ENCODE results near the gene CDT1. TPM values are rescaled to one million over a fixed set of nuclear protein-coding genes. Genes with fewer than 3 reads are reported as not detected.

CDT1 gene
- total and polyA plus RNA-seq, 4 donors = 2.0 to 5.8 (median 3.3) TPM

DNA sequence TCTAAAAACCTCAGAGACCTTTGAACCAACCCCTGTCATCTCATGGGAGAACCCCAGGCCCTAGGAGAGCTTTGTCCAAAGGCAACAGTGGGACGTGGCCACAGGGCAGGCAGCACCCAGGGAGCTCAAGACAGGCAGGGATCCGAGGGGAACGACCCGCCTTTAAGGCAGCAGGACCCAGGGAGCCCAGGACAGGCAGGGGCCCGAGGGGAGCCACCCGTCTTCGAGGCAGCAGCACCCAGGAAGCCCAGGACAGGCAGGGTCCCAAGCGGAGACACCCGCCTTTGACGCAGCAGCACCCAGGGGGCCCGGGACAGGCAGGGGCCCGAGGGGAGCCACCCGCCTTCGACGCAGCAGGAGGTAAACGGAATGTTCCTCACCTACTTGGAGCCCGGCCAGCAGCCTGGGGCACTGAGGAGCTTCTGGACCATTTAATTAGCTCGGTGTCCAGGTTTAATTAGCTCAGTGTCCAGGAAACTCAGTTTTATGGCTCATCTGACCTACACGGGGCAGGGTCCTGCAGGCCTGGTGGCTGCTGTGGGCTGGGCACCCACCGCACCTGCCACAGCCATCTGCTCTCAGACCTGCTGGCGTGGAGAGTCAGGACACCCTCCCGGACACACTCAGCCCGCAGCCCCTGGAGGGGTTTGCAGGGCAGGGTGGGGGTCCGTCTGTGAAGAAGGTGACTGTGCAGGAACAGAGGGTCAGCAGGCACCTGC lies 43.0 kb upstream of the CDT1 start:
- DNase-seq (no peak), ATAC-seq (ENCODE audit: insufficient read depth, low FRiP score) (no peak)
- Histone ChIP-seq H3K27me3 (ENCODE audit: control insufficient read depth in 3 of 3, insufficient read depth in 3 of 3, low read length in 2 of 3) (no peaks in the 10 kb centered on the region), H3K36me3 (ENCODE audit: control insufficient read depth in 4 of 4, insufficient read depth in 4 of 4, low read length in 4 of 4) (peaks cover 0 to 9% (median 2%) of the 10 kb centered on the region in 4 donors), H3K4me1 (ENCODE audit: control insufficient read depth in 5 of 5, insufficient read depth in 5 of 5, low read length in 5 of 5) (peaks cover 0 to 37% (median 9%) of the 10 kb centered on the region in 5 donors), H3K9ac (ENCODE audit: insufficient read depth in 1 of 2, low read length in 2 of 2) (no peak overlapping the region), H3K9me3 (ENCODE audit: control insufficient read depth in 4 of 4, insufficient read depth in 3 of 4, low read length in 3 of 4) (no peaks in the 10 kb centered on the region), H3K4me3 (no peak overlapping the region), H3K27ac (ENCODE audit: low read depth in 1 of 2, low read length in 1 of 2) (no peak overlapping the region)
- TF ChIP-seq CTCF (IDR thresholded peaks at IDR 0.05; ENCODE audit: control extremely low read depth, extremely low read depth) = no peak
- WGBS, 2 donors = 75 to 89% methylated on average over 24 of the region's 24 CpGs

DNA sequence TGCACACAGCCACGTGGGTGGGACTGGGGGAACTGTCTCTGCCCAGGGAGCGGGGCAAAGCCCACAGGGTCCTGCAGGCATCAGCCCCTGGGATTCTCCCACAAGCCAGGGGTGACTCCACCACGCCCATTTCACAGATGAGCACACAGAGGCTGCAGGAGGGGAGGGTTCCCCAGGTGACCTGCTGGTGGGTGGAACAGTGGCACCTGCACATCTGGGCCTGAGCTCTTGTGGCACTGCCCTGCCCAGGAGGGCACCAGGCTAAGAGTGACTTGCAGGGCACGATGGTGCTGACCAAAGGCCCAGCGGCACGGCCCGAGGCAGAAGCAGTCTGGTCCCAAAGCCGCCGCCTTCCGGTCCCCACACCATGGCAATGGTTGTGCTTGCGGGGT lies 42.5 kb upstream of the CDT1 start:
- WGBS, 2 donors = 91 to 92% methylated on average over 11 of the region's 11 CpGs
- no peak for TF ChIP-seq CTCF (IDR thresholded peaks at IDR 0.05; ENCODE audit: control extremely low read depth, extremely low read depth)
- H3K9ac ChIP-seq (ENCODE audit: insufficient read depth in 1 of 2, low read length in 2 of 2) = no peak overlapping the region
- ATAC-seq (ENCODE audit: insufficient read depth, low FRiP score) (no peak), DNase-seq (no peak)
- H3K9me3 ChIP-seq (ENCODE audit: control insufficient read depth in 4 of 4, insufficient read depth in 3 of 4, low read length in 3 of 4) = no peaks in the 10 kb centered on the region
- H3K27me3 ChIP-seq (ENCODE audit: control insufficient read depth in 3 of 3, insufficient read depth in 3 of 3, low read length in 2 of 3) = no peaks in the 10 kb centered on the region
- H3K4me3 ChIP-seq = no peak overlapping the region
- peak overlapping the region in 1 of 2 donors; percentile 58 for H3K27ac ChIP-seq (ENCODE audit: low read depth in 1 of 2, low read length in 1 of 2)
- H3K4me1 ChIP-seq (ENCODE audit: control insufficient read depth in 5 of 5, insufficient read depth in 5 of 5, low read length in 5 of 5) = peaks cover 0 to 38% (median 12%) of the 10 kb centered on the region in 5 donors
- H3K36me3 ChIP-seq (ENCODE audit: control insufficient read depth in 4 of 4, insufficient read depth in 4 of 4, low read length in 4 of 4) = peaks cover 0 to 10% (median 2%) of the 10 kb centered on the region in 4 donors

- 59 to 67% methylated on average over 10 of the region's 10 CpGs for WGBS, 2 donors
- H3K4me3 ChIP-seq = no peak overlapping the region
- TF ChIP-seq CTCF (IDR thresholded peaks at IDR 0.05; ENCODE audit: control extremely low read depth, extremely low read depth) = no peak
- peaks cover 0 to 44% (median 12%) of the 10 kb centered on the region in 5 donors for H3K4me1 ChIP-seq (ENCODE audit: control insufficient read depth in 5 of 5, insufficient read depth in 5 of 5, low read length in 5 of 5)
- no peaks in the 10 kb centered on the region for H3K27me3 ChIP-seq (ENCODE audit: control insufficient read depth in 3 of 3, insufficient read depth in 3 of 3, low read length in 2 of 3)
- ATAC-seq (ENCODE audit: insufficient read depth, low FRiP score) = no peak
- peaks cover 0 to 12% (median 2%) of the 10 kb centered on the region in 4 donors for H3K36me3 ChIP-seq (ENCODE audit: control insufficient read depth in 4 of 4, insufficient read depth in 4 of 4, low read length in 4 of 4)
- H3K9me3 ChIP-seq (ENCODE audit: control insufficient read depth in 4 of 4, insufficient read depth in 3 of 4, low read length in 3 of 4) = no peaks in the 10 kb centered on the region
- DNase-seq = no peak
- peak overlapping the region in 1 of 2 donors; percentile 62 for H3K27ac ChIP-seq (ENCODE audit: low read depth in 1 of 2, low read length in 1 of 2)
- H3K9ac ChIP-seq (ENCODE audit: insufficient read depth in 1 of 2, low read length in 2 of 2) = no peak overlapping the region
These were observed 41.8 kb upstream of the CDT1 start for GRCh38 chr16:88761830-88762229.
